ENCODE data around the gene NECAP2.
"Not testable (repeated sequence)": the region's sequence is repeated elsewhere in the genome, so short reads cannot be mapped to it uniquely, and the experiment has no call there.

DNA sequence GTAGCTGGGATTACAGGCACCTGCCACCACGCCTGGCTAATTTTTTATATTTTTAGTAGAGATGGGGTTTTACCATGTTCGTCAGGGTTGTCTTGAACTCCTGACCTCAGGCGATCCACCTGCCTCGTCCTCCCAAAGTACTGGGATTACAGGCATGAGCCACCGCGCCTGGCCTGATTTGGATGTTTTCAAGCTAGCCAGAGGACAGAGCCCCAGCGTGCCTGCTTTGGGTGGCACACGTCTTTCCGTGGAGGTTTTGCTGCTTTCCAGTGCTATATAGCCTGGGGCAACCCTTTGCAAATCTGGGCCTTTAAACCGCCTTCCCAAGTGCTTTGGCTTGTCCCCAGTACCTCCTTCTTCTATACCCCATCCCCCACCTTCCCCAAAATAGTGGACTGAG lies 15.6 kb downstream of the NECAP2 start:
- not testable (repeated sequence) for TF ChIP-seq TARDBP, FOXK2, SUZ12, ARNT, SP1 (IDR thresholded peaks at IDR 0.05)
